Caco-2 (cell line): ENCODE measurements around the gene NADK2. TPM values are rescaled to one million over a fixed set of nuclear protein-coding genes. Genes with fewer than 3 reads are reported as not detected.
A peak's percentile ranks its signal among the peaks of the same experiment; 100 is the strongest.

Experiments used
- BruUV-seq: library from RNA; stranded (reverse); fragments of 400-500 nt; replicated peaks from 2 replicates; lab custom pipeline; 2021; lab: Mats Ljungman, UMichigan
- CTCF ChIA-PET: fragments of 300-600 bp; sonication (Branson Sonifier 250); formaldehyde crosslinking; loops from one replicate; lab custom pipeline; 2022; ENCODE audit warnings: antibody characterized with exemption; lab: Charles Lee
- POLR2A ChIA-PET: fragments of 300-600 bp; sonication (Branson Sonifier 250); formaldehyde crosslinking; loops from one replicate; lab custom pipeline; 2022; ENCODE audit warnings: antibody characterized with exemption; lab: Charles Lee
- DNase-seq, 2 experiments: peaks; one replicate each; pipeline versions ENCODE4 v3.0.0 to v3.0.0-alpha.2; 2020 to 2022
- H3K27me3 ChIP-seq: replicated peaks from 2 replicates; pipeline ENCODE4 v1.6.0; 2011; ENCODE audit warnings: low read length; ENCODE audit not compliant: control insufficient read depth, insufficient read depth
- H3K36me3 ChIP-seq: 2 replicates; pipeline ENCODE4 v1.5.1; 2011; ENCODE audit warnings: low read length; ENCODE audit not compliant: control insufficient read depth, insufficient read depth
- H3K4me1 ChIP-seq: fragments of 250-450 bp; sonication (Bioruptor Pico); 2 replicates; pipeline ENCODE4 v1.5.1; 2020; ENCODE audit warnings: mild to moderate bottlenecking
- H3K4me3 ChIP-seq: 2 replicates; pipeline ENCODE4 v1.5.1; 2011; ENCODE audit warnings: low read depth, mild to moderate bottlenecking, control low read depth, low read length
- H3K9me3 ChIP-seq: fragments of 250-450 bp; sonication (Bioruptor Pico); 2 replicates; pipeline ENCODE4 v1.5.1; 2020; ENCODE audit warnings: mild to moderate bottlenecking, moderate library complexity
- H3K27ac Mint-ChIP-seq: one replicate; pipeline ENCODE4 v1.8.0; 2022; ENCODE audit warnings: mixed read lengths; ENCODE audit not compliant: unreplicated experiment
- H3K27me3 Mint-ChIP-seq: one replicate; pipeline ENCODE4 v1.8.0; 2022; ENCODE audit warnings: mixed read lengths; ENCODE audit not compliant: insufficient read depth, unreplicated experiment
- H3K36me3 Mint-ChIP-seq: one replicate; pipeline ENCODE4 v1.8.0; 2022; ENCODE audit warnings: mild to moderate bottlenecking, mixed read lengths; ENCODE audit not compliant: insufficient read depth, unreplicated experiment
- H3K4me1 Mint-ChIP-seq: one replicate; pipeline ENCODE4 v1.8.0; 2022; ENCODE audit warnings: low read depth, mixed read lengths; ENCODE audit not compliant: unreplicated experiment
- H3K4me3 Mint-ChIP-seq: one replicate; pipeline ENCODE4 v1.8.0; 2022; ENCODE audit warnings: mild to moderate bottlenecking, moderate library complexity, mixed read lengths; ENCODE audit not compliant: unreplicated experiment
- H3K9me3 Mint-ChIP-seq: one replicate; pipeline ENCODE4 v1.8.0; 2022; ENCODE audit warnings: mixed read lengths; ENCODE audit not compliant: unreplicated experiment
- intact Hi-C: fragments of 100-400 bp; cut with micrococcal nuclease; formaldehyde crosslinking; loops from one replicate; pipeline ENCODE4 v1.10.0; 2022; ENCODE audit not compliant: unreplicated experiment
- total RNA-seq: library from RNA; stranded (reverse); gene quantifications from 2 replicates; pipeline ENCODE4 v1.2.3, GENCODE V29; 2022
- TF ChIP-seq, protein P1 (sequence below), 2 experiments: fragments of 200-600 bp in 1 of 2; IDR thresholded peaks; 1 replicate in 1 of 2; 2 replicates in 1 of 2; pipeline versions ENCODE4 v1.5.1 to v1.8.0; 2011 to 2022; ENCODE audit warnings: antibody characterized with exemption in 1 of 2, control low read depth in 1 of 2, inconsistent platforms in 1 of 2, low read depth in 1 of 2, low read length in 1 of 2, mild to moderate bottlenecking in 1 of 2, moderate library complexity in 1 of 2; ENCODE audit not compliant: insufficient read depth in 1 of 2, severe bottlenecking in 1 of 2, unreplicated experiment in 1 of 2

Gene NADK2
- total RNA-seq, 1 experiment from 2014 or later: 79.4 TPM

DNA sequence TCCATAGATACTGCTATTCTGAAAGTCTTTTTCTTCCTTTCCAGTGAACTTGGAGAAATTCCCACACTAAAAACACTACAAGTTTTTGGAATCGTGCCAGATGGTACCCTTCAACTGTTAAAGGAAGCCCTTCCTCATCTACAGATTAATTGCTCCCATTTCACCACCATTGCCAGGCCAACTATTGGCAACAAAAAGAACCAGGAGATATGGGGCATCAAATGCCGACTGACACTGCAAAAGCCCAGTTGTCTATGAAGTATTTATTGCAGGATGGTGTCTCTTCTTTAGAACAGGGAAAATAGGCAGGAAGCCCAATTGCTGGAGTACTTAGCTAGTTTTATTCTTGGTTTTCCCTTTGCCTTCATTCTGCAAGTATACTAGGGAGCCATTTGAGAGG is 60.0 kb downstream of the NADK2 start:
- H3K4me3 Mint-ChIP-seq: no peak overlapping the region
- no peaks in the 10 kb centered on the region for H3K36me3 ChIP-seq
- peaks cover 29% of the 10 kb centered on the region for H3K4me1 Mint-ChIP-seq
- intact Hi-C loops: loop anchor here (2.0 kb wide), 1 partner anchor 25 kb away; no protein-coding TSS in a partner anchor
- no TSS peak for BruUV-seq
- TF ChIP-seq, protein P1, sequence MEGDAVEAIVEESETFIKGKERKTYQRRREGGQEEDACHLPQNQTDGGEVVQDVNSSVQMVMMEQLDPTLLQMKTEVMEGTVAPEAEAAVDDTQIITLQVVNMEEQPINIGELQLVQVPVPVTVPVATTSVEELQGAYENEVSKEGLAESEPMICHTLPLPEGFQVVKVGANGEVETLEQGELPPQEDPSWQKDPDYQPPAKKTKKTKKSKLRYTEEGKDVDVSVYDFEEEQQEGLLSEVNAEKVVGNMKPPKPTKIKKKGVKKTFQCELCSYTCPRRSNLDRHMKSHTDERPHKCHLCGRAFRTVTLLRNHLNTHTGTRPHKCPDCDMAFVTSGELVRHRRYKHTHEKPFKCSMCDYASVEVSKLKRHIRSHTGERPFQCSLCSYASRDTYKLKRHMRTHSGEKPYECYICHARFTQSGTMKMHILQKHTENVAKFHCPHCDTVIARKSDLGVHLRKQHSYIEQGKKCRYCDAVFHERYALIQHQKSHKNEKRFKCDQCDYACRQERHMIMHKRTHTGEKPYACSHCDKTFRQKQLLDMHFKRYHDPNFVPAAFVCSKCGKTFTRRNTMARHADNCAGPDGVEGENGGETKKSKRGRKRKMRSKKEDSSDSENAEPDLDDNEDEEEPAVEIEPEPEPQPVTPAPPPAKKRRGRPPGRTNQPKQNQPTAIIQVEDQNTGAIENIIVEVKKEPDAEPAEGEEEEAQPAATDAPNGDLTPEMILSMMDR (IDR thresholded peaks at IDR 0.05; ENCODE audit: insufficient read depth in 1 of 2, low read depth in 1 of 2, low read length in 1 of 2, severe bottlenecking in 1 of 2, unreplicated experiment in 1 of 2): no peak
- POLR2A ChIA-PET: no interaction called here
- no peak for DNase-seq
- H3K36me3 Mint-ChIP-seq: peaks cover 95% of the 10 kb centered on the region
- H3K27ac Mint-ChIP-seq: no peak overlapping the region
- no peaks in the 10 kb centered on the region for H3K27me3 Mint-ChIP-seq
- H3K27me3 ChIP-seq: no peaks in the 10 kb centered on the region
- H3K4me3 ChIP-seq: no peak overlapping the region
- H3K4me1 ChIP-seq: peaks cover 27% of the 10 kb centered on the region
- CTCF ChIA-PET: no interaction called here
- peaks cover 12% of the 10 kb centered on the region for H3K9me3 Mint-ChIP-seq
- H3K9me3 ChIP-seq: peaks cover 4% of the 10 kb centered on the region; the same call in 1 of the 2 replicates

DNA sequence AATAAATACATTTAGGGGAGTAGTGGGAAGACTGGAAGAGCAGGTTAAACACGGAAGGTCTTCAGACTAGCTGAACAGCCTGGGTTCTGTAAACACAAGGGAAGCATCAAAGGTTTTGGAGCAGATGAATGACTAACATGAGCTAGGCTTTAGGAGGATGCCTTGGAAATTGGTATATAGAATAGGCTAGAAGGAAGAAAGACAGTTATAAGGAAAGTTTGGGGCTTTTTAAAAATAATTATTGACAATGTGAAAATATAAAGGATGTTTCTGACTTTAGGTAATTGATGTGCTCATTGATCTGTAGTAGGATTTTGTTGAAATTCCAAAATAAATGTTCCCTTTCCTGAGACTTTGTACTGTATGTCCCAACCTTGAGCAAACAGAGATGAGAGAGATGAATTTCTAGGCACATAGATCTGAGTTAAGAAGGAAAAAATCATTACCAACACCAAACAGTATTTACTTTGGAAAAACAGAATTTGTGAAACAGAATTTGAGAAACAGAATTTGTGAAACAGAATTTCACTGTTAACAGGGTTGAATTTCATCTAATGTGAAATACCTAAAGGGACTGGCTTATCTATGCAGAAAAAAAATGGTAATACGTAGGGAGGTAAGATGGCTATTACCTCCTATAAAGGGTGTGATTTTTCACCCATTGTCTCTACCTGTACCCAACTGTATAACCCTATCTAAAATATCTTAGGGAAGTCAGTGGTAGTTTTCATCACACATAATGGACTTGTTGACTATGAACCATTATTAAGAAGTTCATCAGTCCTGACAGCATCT is 61.0 kb downstream of the NADK2 start:
- Histone ChIP-seq H3K4me3 (no peak overlapping the region), H3K4me1 (peaks cover 27% of the 10 kb centered on the region), H3K27me3 (no peaks in the 10 kb centered on the region), H3K36me3 (no peaks in the 10 kb centered on the region), H3K9me3 (peaks cover 4% of the 10 kb centered on the region; the same call in 1 of the 2 replicates)
- ChIA-PET CTCF (interaction anchor here (0.9 to 1.7 kb wide), 3 partner anchors 19 to 102 kb away, joined by 3 to 5 read pairs (median 4); partner anchors contain the start of gene NADK2), POLR2A (no interaction called here)
- Mint-ChIP-seq H3K9me3 (peaks cover 2% of the 10 kb centered on the region), H3K27me3 (no peaks in the 10 kb centered on the region), H3K27ac (peak overlapping the region; percentile 50), H3K4me1 (peaks cover 29% of the 10 kb centered on the region), H3K4me3 (peak overlapping the region; percentile 41), H3K36me3 (peaks cover 93% of the 10 kb centered on the region)
- BruUV-seq: no TSS peak
- intact Hi-C loops: loop anchor here (2.0 kb wide), 1 partner anchor 24 kb away; no protein-coding TSS in a partner anchor
- DNase-seq: peak in 1 of 2 experiments; percentile 48
- TF ChIP-seq, protein P1 (IDR thresholded peaks at IDR 0.05; ENCODE audit: insufficient read depth in 1 of 2, low read depth in 1 of 2, low read length in 1 of 2, severe bottlenecking in 1 of 2, unreplicated experiment in 1 of 2): no peak

DNA sequence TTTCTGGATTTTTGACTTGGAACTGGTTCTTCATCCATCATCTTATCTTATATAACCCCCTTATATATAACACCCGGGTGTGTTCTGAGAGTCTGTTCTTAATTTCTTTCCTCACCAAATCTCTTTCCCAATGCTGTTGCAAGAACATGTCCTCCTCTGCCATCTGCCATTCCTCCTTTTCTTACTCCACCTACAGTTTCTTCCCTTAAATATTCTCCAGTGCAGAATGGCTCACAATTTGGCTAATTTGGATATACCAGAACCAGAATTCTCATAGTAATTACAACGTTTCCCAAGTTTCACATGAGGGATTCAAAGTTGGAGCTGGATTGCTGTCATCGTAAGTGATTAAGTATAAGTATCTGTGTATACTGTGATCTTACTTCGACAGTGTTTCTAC is 61.8 kb downstream of the NADK2 start:
- BruUV-seq: no TSS peak
- Histone ChIP-seq H3K4me1 (peaks cover 27% of the 10 kb centered on the region), H3K36me3 (no peaks in the 10 kb centered on the region), H3K9me3 (peaks cover 4% of the 10 kb centered on the region; the same call in 1 of the 2 replicates), H3K27me3 (no peaks in the 10 kb centered on the region), H3K4me3 (no peak overlapping the region)
- DNase-seq: no peak
- intact Hi-C loops: loop anchor here (2.0 kb wide), 1 partner anchor 23 kb away; no protein-coding TSS in a partner anchor
- Mint-ChIP-seq H3K27ac (peak overlapping the region; percentile 50), H3K4me1 (peaks cover 37% of the 10 kb centered on the region), H3K4me3 (peak overlapping the region; percentile 41), H3K36me3 (peaks cover 93% of the 10 kb centered on the region), H3K27me3 (no peaks in the 10 kb centered on the region), H3K9me3 (no peaks in the 10 kb centered on the region)
- ChIA-PET POLR2A (no interaction called here), CTCF (interaction anchor here (0.9 to 1.7 kb wide), 3 partner anchors 19 to 101 kb away, joined by 3 to 5 read pairs (median 4); partner anchors contain the start of gene NADK2)
- TF ChIP-seq, protein P1 (IDR thresholded peaks at IDR 0.05; ENCODE audit: insufficient read depth in 1 of 2, low read depth in 1 of 2, low read length in 1 of 2, severe bottlenecking in 1 of 2, unreplicated experiment in 1 of 2): no peak
